Islet of Langerhans (tissue), 1 donor: ENCODE results near the gene FAM193A.
"Not testable (repeated sequence)": the region's sequence is repeated elsewhere in the genome, so short reads cannot be mapped to it uniquely, and the experiment has no call there.

Experiments used
- FAIRE-seq: peaks from one replicate; lab custom pipeline; 2011; peaks lifted over from hg19 to GRCh38; lab: Jason Lieb, UNC

The FAM193A gene

GRCh38 chr4:2691952-2692435 is 155.5 kb downstream of the FAM193A start:
- FAIRE-seq: no peak

- FAIRE-seq: no peak
Measured at GRCh38 chr4:2694691-2695090, 158.2 kb downstream of the FAM193A start.

DNA sequence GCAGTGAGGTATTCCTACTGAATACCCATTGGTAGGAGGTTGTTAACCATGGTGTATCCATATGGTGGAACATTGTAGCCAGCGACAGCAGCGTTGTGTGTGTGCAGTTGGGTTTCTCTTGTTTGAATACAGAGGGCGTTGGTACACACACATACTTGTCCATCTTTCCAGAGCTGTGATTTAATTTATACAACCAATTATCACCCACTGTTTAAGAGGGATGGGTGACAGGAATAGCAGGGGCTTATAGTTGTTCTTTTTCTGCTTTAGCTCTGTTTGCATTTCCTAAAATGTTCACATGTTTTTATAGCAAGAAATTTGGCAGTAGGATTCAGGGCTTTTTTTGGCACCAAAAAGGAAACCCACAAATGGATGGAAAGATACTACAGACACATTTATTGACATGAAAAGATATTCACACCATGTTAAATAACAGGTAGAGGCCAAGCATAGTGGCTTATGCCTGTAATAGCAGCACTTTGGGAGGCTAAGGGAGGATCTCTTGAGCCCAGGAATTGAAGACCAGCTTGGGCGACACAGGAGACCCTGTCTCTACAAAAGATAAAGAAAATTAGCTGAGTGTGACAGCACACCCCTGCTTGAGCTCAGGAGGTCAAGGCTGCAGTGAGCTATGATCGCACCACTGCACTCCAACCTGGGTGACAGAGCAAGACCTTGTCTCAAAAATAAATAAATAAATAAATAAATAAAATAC is 159.1 kb downstream of the FAM193A start:
- no peak for FAIRE-seq

GRCh38 chr4:2696423-2696822 is 160.0 kb downstream of the FAM193A start:
- no peak for FAIRE-seq

DNA sequence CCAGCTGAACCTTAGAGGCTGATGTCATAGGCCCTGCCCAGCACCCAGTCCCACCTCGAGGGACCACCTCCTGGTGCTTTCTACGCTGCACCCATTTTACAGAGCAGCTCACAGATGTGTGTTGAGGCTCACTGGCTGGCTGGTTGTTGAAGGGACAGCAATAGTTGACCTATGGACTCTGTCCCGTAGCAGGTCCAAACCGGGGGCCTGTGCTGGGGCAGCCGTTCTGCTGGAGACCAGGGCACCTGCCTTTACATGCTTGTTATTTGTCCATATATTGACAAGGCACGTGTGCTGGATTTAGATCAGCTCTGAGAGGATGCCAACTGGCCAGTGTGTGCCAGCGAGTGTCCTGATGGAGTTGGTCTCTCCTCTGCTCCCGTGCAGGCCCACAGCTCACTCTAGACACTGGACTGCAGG is 161.6 kb downstream of the FAM193A start:
- FAIRE-seq: no peak

DNA sequence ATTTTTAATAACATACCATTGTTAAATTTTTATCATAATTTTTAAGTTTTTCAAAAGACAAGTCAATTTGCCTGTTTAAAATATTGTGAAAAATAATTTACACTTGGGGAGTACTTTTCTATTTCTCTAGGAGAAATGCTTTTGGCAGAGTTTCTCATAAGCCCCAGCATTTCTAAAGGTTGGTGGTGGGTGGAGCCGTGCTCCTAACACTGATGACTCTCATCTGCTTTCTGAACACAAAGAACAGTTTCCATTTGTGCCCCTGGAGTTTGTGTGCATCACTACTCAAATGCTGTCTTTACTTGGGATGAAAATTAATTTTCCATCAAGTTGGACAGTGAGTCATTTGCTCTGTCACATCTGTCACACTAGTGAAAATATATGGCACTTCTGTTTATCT is 162.1 kb downstream of the FAM193A start:
- no peak for FAIRE-seq

DNA sequence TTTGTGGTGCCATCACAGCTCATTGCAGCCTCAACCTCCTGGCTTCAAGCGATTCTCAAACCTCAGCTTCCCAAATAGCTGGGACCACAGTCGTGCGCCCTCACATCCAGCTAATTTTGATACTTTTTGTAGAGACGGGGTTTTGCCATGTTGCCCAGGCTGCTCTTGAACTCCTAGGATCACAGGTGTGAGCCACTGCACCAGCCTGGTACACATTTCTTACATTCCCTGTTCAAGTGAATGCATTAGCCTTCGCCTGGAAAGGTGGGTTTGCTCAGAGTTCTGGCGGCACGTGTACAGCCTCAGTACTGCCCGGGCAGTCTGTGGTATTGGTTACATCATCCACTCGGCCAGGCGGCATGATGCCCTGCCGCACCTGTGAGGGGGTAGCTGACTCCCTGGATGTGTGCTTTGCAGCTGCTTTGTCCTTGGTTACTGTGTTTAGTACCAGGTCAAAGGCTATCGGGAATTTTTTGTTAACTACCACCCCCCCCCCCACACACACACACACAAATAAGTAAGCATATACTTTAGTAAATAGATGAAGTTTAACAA is 162.6 kb downstream of the FAM193A start:
- FAIRE-seq: no peak

DNA sequence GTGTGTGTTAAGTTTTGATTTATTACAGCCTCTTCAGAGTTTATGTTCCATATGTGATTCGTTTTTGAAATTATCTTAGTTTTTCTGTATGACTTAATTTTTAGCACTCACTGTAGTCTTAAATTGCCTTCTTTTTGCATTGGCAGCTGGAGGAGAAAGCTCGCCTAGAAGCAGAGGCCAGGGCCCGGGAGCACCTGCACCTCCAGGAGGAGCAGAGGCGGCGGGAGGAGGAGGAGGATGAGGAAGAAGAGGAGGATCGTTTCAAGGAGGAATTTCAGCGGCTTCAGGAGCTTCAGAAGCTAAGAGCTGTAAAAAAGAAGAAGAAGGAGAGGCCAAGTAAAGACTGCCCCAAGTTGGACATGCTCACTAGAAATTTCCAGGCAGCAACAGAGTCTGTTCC is 163.1 kb downstream of the FAM193A start:
- no peak for FAIRE-seq

- no peak for FAIRE-seq
Measured at GRCh38 chr4:2700031-2700430, 163.6 kb downstream of the FAM193A start.

- no peak for FAIRE-seq
Measured at GRCh38 chr4:2702361-2702760, 165.9 kb downstream of the FAM193A start.

DNA sequence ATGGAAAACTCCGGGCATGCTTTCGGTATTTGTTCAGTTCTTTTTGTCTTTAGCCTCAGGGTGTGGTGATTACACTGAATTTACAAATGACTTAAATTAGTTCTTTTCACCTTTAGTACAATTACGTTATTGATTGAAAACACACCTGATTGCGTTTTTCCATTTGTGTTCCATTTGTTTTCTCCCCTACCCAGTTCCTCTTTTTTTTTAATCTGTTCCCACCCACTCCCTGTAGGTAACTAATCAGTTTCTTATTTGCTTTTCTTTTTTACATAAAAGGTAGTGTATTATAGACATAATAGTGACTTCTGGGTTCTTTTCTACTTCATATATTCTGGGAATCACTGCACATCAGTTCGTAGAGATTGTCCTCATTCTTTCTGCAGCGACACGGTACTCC is 166.3 kb downstream of the FAM193A start:
- FAIRE-seq: no peak

DNA sequence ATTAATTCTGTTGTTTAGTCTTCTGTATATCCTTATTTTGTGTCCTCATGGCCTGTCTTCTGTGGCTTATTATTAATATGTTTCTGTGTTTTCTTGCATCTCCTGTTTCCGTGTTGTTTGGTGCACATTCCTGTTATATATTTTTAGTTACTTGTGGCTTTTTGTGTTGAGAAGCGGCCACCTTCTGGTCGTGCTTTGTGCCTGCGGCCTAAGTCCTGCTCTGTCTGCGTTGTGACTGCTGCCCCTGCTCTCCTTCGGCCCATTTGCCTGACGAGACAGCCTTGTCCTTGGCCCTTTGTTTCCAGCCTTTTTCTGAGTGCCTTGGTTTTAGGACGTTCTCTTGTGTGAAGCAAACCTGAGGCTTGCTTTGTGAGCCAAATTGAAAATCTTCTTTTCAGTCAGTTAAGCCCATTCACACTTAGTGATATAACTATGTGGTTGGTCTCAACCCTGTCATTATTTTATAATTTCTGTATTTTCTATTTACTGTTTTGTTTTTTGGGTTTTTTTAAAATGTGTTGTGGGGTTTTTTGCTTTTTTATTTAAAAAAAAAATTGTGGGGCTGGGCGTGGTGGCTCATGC is 175.9 kb downstream of the FAM193A start:
- no peak for FAIRE-seq

- no peak for FAIRE-seq
Measured at GRCh38 chr4:2713337-2713736, 176.9 kb downstream of the FAM193A start.

DNA sequence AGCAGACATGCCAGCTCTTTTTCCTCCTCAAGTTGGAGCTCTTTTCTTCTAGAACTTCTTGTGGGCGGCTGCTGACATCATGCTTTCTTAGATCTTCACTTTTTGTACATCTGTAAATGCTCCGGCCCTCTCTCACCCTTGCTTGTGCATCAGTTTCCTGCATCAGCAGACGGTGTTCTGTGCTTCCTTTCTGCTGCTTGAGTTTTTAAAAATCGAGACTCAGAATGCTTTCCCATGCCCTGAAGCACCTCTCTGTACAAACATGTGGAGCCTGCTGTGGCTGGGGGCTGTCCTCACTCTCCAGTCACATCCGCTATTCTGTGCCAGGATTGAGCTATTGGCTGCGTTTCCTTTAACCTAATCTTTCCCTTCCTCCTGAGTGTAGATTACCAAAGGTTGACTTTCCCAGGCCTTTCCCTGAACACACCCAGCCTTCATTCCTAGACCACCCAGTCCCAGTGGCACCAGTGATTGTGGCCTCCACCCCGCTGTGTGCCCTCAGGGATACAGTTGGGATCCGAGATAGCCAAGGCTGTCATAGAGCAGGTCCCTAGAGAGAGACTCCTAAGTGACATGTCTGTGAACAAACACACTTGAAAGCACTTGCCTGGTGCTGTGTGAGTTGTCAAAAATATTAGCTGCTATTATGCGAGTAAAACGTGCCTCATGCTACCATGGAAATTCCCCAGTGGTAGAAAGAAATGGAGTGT is 177.8 kb downstream of the FAM193A start:
- FAIRE-seq: no peak

DNA sequence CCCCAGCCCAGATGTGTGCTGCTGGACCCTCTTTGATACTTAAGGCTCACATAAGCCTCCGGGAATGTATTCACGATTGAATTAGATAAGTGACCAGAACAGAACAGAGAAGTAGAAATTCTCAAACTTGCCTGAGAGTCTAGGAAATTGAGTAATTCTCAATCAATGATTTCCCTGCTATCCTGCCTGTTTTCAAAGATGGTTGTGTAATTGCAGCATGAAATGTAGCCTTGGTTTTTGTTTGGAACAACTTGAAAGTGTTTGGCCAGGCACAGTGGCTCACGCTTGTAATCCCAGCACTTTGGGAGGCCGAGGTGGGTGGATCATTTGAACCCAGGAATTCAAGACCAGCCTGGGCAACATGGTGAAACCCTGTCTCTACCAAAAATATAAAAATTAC is 178.5 kb downstream of the FAM193A start:
- FAIRE-seq: no peak

DNA sequence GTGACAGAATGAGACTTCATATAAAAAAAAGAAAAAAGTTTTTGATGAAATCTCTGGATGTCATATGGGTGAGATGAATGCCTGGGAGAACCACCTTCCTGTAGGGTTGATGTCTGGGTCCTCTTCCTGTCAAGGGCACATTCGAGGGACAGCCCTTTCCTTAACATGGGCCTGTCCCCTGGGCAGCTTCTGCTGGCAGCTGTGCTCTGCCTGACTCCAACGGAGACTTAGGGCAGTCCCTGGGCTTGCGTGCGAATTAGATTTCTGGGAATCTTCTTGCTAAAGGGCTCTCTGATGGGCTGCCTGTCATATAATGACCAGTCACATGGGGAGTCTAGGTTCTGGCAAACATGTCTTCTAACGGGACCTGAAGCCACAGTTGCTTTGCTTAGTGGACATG is 179.0 kb downstream of the FAM193A start:
- no peak for FAIRE-seq

DNA sequence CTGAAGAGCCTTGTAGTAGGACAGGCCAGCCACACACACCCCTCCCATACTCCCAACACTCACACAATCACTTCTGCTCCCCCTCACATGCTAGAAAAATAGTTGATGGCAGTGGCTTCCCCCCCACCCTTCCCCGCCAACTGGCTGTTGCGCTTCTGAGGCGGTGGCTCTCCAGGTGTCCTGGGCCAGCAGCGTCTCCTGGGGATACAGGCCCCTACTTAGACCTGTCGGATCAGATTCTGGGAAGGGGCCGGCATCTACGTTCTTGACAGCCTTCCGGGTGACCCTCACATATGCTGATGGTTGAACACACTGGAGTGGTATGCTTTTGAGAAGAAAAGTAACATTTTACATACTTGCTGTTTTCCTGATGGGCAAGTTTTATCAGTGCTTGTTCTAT is 179.8 kb downstream of the FAM193A start:
- no peak for FAIRE-seq

GRCh38 chr4:2721586-2721985 is 185.1 kb downstream of the FAM193A start:
- FAIRE-seq: no peak

DNA sequence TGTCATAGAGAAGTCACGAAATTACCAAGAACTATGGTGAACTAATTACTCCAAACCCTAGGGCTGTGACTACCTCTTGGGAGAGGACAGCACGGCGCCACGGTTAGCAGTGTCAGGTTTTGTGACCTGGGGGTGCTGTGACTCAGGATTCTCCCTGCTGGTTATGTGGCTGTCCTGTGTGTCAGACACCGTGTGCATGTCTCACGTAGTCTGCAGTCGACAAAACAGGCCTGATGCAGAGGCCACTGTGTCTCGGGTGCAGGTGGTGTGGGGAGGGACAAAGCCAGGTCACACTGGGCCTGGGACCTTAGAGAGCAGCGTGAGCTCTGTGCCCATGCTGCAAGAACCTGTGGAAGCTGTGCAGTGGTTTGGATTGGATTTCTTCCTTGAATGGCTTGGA is 185.6 kb downstream of the FAM193A start:
- FAIRE-seq: no peak

DNA sequence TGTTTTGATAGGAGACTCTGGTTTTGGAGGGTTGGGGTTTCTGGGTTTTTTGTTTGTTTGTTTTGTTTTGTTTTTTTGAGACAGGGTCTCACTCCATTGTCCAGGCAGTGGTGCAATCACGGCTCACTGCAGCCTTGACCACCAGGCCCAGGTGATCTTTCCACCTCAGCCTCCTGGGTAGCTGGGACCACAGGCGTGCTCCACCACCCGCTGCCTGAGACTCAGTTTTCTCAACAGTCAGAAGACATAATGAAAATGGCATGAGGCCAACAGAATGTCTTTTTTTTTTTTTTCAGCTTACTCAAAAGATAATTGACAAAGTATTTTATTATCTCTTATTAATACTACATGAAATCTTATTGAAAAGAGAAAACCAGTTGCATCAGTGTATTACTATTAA is 187.3 kb downstream of the FAM193A start:
- FAIRE-seq: no peak

DNA sequence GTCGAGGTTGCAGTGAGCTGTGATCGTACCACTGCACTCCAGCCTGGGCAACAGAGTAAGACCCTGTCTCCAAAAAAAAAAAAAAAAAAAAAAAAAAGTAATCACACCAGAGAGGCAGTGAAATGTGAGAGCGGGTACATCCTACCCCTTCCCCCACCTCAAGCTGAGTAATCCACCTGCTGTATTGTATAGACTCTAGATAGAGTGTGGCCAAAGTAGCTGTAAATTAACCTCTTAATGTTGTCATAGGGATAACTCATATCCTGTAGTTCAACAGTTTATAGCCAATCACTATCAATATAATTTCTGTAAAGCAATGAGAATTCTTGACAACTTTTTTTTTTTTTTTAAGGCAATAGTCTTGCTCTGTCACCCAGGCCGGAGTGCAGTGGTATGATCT is 188.9 kb downstream of the FAM193A start:
- FAIRE-seq: no peak

GRCh38 chr4:2726881-2727280 is 190.4 kb downstream of the FAM193A start:
- not testable (repeated sequence) for FAIRE-seq

GRCh38 chr4:2728221-2728620 is 191.8 kb downstream of the FAM193A start:
- FAIRE-seq: no peak
